ACC112 (cell line): ENCODE data around the gene SPON2.

Experiments used
- H2AFZ ChIP-seq: fragments of 200-600 bp; sonication (generic); one replicate; pipeline ENCODE4 v1.6.0; 2017; ENCODE audit warnings: antibody characterized with exemption, low read length; ENCODE audit not compliant: unreplicated experiment
- H3K27ac ChIP-seq: fragments of 200-600 bp; sonication (generic); 2 replicates; pipeline ENCODE4 v1.5.1; 2014; ENCODE audit warnings: low read depth, mild to moderate bottlenecking, antibody characterized with exemption, low read length, moderate library complexity
- H3K27me3 ChIP-seq: fragments of 200-600 bp; sonication (generic); 2 replicates; pipeline ENCODE4 v1.6.1; 2014; ENCODE audit warnings: mild to moderate bottlenecking, antibody characterized with exemption, low read length, moderate library complexity, mixed read lengths; ENCODE audit not compliant: insufficient read depth
- H3K36me3 ChIP-seq: fragments of 200-600 bp; sonication (generic); 2 replicates; pipeline ENCODE4 v1.6.1; 2016; ENCODE audit warnings: mild to moderate bottlenecking, antibody characterized with exemption, low read length, moderate library complexity, mixed read lengths; ENCODE audit not compliant: insufficient read depth
- H3K4me1 ChIP-seq: fragments of 200-600 bp; sonication (generic); one replicate; pipeline ENCODE4 v1.6.1; 2016; ENCODE audit warnings: low read length, mixed read lengths; ENCODE audit not compliant: insufficient read depth, unreplicated experiment, control insufficient read depth
- H3K4me3 ChIP-seq: fragments of 200-600 bp; sonication (generic); 2 replicates; pipeline ENCODE4 v1.5.1; 2014; ENCODE audit warnings: mild to moderate bottlenecking, low read depth, low read length
- H3K79me2 ChIP-seq: fragments of 200-600 bp; sonication (generic); one replicate; pipeline ENCODE4 v1.6.0; 2016; ENCODE audit warnings: low read length; ENCODE audit not compliant: control insufficient read depth, unreplicated experiment, insufficient read depth

SPON2 gene

GRCh38 chr4:1160351-1160750 is 12.0 kb downstream of the SPON2 start:
- Histone ChIP-seq H3K79me2 (peaks cover 12% of the 10 kb centered on the region), H2AFZ (no peak overlapping the region), H3K4me3 (no peak overlapping the region), H3K27me3 (no peaks in the 10 kb centered on the region), H3K27ac (no peak overlapping the region), H3K36me3 (peaks cover 19% of the 10 kb centered on the region; the same call in 1 of the 2 replicates), H3K4me1 (no peaks in the 10 kb centered on the region)

GRCh38 chr4:1156069-1156468 is 16.3 kb downstream of the SPON2 start:
- H3K27me3 ChIP-seq, result peaks cover 3% of the 10 kb centered on the region; the same call in 1 of the 2 replicates
- H3K4me3 ChIP-seq, result no peak overlapping the region
- no peaks in the 10 kb centered on the region for H3K4me1 ChIP-seq
- H2AFZ ChIP-seq, result no peak overlapping the region
- peaks cover 25% of the 10 kb centered on the region; the same call in 1 of the 2 replicates for H3K36me3 ChIP-seq
- peaks cover 3% of the 10 kb centered on the region for H3K79me2 ChIP-seq
- H3K27ac ChIP-seq, result no peak overlapping the region

- Histone ChIP-seq H3K36me3 (peaks cover 25% of the 10 kb centered on the region; the same call in 1 of the 2 replicates), H3K79me2 (peaks cover 3% of the 10 kb centered on the region), H2AFZ (no peak overlapping the region), H3K27ac (no peak overlapping the region), H3K4me1 (no peaks in the 10 kb centered on the region), H3K4me3 (no peak overlapping the region), H3K27me3 (peaks cover 3% of the 10 kb centered on the region; the same call in 1 of the 2 replicates)
These were observed 17.1 kb downstream of the SPON2 start for GRCh38 chr4:1155314-1155713.

- Histone ChIP-seq H2AFZ (no peak overlapping the region), H3K36me3 (peaks cover 25% of the 10 kb centered on the region; the same call in 1 of the 2 replicates)
These were observed 17.7 kb downstream of the SPON2 start for GRCh38 chr4:1154523-1155182.

GRCh38 chr4:1154126-1154522 is 18.3 kb downstream of the SPON2 start:
- peaks cover 1% of the 10 kb centered on the region for H3K79me2 ChIP-seq
- H3K36me3 ChIP-seq, result peaks cover 25% of the 10 kb centered on the region; the same call in 1 of the 2 replicates
- H3K4me3 ChIP-seq, result no peak overlapping the region
- no peaks in the 10 kb centered on the region for H3K4me1 ChIP-seq
- no peak overlapping the region for H3K27ac ChIP-seq
- H2AFZ ChIP-seq, result no peak overlapping the region
- H3K27me3 ChIP-seq, result peaks cover 3% of the 10 kb centered on the region; the same call in 1 of the 2 replicates

More at GRCh38 chr4:1154523-1155182, 17.7 kb downstream of the SPON2 start:
- H3K4me3 ChIP-seq, result no peak overlapping the region
- no peaks in the 10 kb centered on the region for H3K4me1 ChIP-seq
- H3K27ac ChIP-seq, result no peak overlapping the region
- peaks cover 3% of the 10 kb centered on the region for H3K79me2 ChIP-seq
- H3K27me3 ChIP-seq, result peaks cover 3% of the 10 kb centered on the region; the same call in 1 of the 2 replicates

- Histone ChIP-seq H3K4me1 (no peaks in the 10 kb centered on the region), H3K27me3 (peaks cover 3% of the 10 kb centered on the region; the same call in 1 of the 2 replicates), H3K79me2 (peaks cover 2% of the 10 kb centered on the region), H3K4me3 (no peak overlapping the region), H3K36me3 (peaks cover 25% of the 10 kb centered on the region; the same call in 1 of the 2 replicates), H3K27ac (no peak overlapping the region), H2AFZ (no peak overlapping the region)
These were observed 18.8 kb downstream of the SPON2 start for GRCh38 chr4:1153567-1154090.

GRCh38 chr4:1152290-1152689 is 20.1 kb downstream of the SPON2 start:
- no peak overlapping the region for H3K27ac ChIP-seq
- H3K4me1 ChIP-seq, result no peaks in the 10 kb centered on the region
- peaks cover 3% of the 10 kb centered on the region for H3K79me2 ChIP-seq
- H2AFZ ChIP-seq, result no peak overlapping the region
- H3K4me3 ChIP-seq, result no peak overlapping the region
- H3K27me3 ChIP-seq, result peaks cover 3% of the 10 kb centered on the region; the same call in 1 of the 2 replicates
- H3K36me3 ChIP-seq, result peaks cover 14% of the 10 kb centered on the region; the same call in 1 of the 2 replicates

- no peak overlapping the region for H3K4me3 ChIP-seq
- no peak overlapping the region for H2AFZ ChIP-seq
- no peak overlapping the region for H3K27ac ChIP-seq
- H3K27me3 ChIP-seq, result peaks cover 3% of the 10 kb centered on the region; the same call in 1 of the 2 replicates
- H3K79me2 ChIP-seq, result peaks cover 3% of the 10 kb centered on the region
- 0 out of 2 replicates have a peak, but pooled peaks cover 10% of the 10 kb centered on the region for H3K36me3 ChIP-seq
- no peaks in the 10 kb centered on the region for H3K4me1 ChIP-seq
These were observed 20.8 kb downstream of the SPON2 start for GRCh38 chr4:1151541-1151940.

- peaks cover 3% of the 10 kb centered on the region; the same call in 1 of the 2 replicates for H3K27me3 ChIP-seq
- no peak overlapping the region for H2AFZ ChIP-seq
These were observed 21.5 kb downstream of the SPON2 start for GRCh38 chr4:1150875-1151274.

GRCh38 chr4:1139860-1140259 is 32.5 kb downstream of the SPON2 start:
- no peak overlapping the region for H3K27ac ChIP-seq
- no peaks in the 10 kb centered on the region for H3K4me1 ChIP-seq
- peaks cover 6% of the 10 kb centered on the region; the same call in 1 of the 2 replicates for H3K27me3 ChIP-seq

More at GRCh38 chr4:1150875-1151274, 21.5 kb downstream of the SPON2 start:
- Histone ChIP-seq H3K79me2 (peaks cover 3% of the 10 kb centered on the region), H3K4me1 (no peaks in the 10 kb centered on the region), H3K27ac (no peak overlapping the region), H3K4me3 (no peak overlapping the region), H3K36me3 (0 out of 2 replicates have a peak, but pooled peaks cover 10% of the 10 kb centered on the region)

More at GRCh38 chr4:1139860-1140259, 32.5 kb downstream of the SPON2 start:
- no peak overlapping the region for H3K4me3 ChIP-seq
- H3K79me2 ChIP-seq, result peaks cover 34% of the 10 kb centered on the region
- H3K36me3 ChIP-seq, result peaks cover 31% of the 10 kb centered on the region
- H2AFZ ChIP-seq, result no peak overlapping the region
